HUES64 (cell line): Measurements from ENCODE around the gene BLVRB.
"Not testable (repeated sequence)": the region's sequence is repeated elsewhere in the genome, so short reads cannot be mapped to it uniquely, and the experiment has no call there.

ENCODE experiments used
- H3K27ac ChIP-seq: 2 replicates; pipeline ENCODE4 v1.7.0; 2013; ENCODE audit warnings: low read depth, low read length, inconsistent platforms
- H3K27me3 ChIP-seq: 2 replicates; pipeline ENCODE4 v1.6.1; 2013; ENCODE audit warnings: mild to moderate bottlenecking, low read length; ENCODE audit not compliant: insufficient read depth
- H3K36me3 ChIP-seq: 2 replicates; pipeline ENCODE4 v1.6.1; 2013; ENCODE audit warnings: mild to moderate bottlenecking, low read length; ENCODE audit not compliant: insufficient read depth
- H3K4me1 ChIP-seq: 2 replicates; pipeline ENCODE4 v1.6.1; 2013; ENCODE audit warnings: mild to moderate bottlenecking, low read length, moderate library complexity; ENCODE audit not compliant: insufficient read depth
- H3K4me3 ChIP-seq: 2 replicates; pipeline ENCODE4 v1.5.1; 2013; ENCODE audit warnings: mild to moderate bottlenecking, low read length, moderate library complexity
- H3K9ac ChIP-seq: 2 replicates; pipeline ENCODE4 v1.6.1; 2013; ENCODE audit warnings: mild to moderate bottlenecking, low read depth, low read length
- H3K9me3 ChIP-seq: 2 replicates; pipeline ENCODE4 v1.6.1; 2013; ENCODE audit warnings: low read depth, low read length; ENCODE audit not compliant: insufficient read depth
- whole genome bisulfite sequencing: fragments of 150-250, 120-280 bp; methylation state at CpG from one replicate; pipeline ENCODE4 v1.1.7; 2013; ENCODE audit warnings: missing lambda C conversion rate; 5-methylcytosine and 5-hydroxymethylcytosine counted together

BLVRB gene

GRCh38 chr19:40463587-40464037, 1.9 kb downstream of the BLVRB start:
- not testable (repeated sequence) for H3K9me3 ChIP-seq, H3K9ac ChIP-seq, H3K4me1 ChIP-seq, H3K4me3 ChIP-seq, H3K27ac ChIP-seq, H3K36me3 ChIP-seq
- 88% methylated on average over 12 of the region's 12 CpGs for WGBS
- H3K27me3 ChIP-seq, result peaks cover 34% of the 10 kb centered on the region

GRCh38 chr19:40461669-40462221, 3.8 kb downstream of the BLVRB start:
- no peaks in the 10 kb centered on the region for H3K9me3 ChIP-seq
- H3K9ac ChIP-seq, result no peak overlapping the region
- H3K27ac ChIP-seq, result no peak overlapping the region
- H3K4me3 ChIP-seq, result no peak overlapping the region
- H3K36me3 ChIP-seq, result no peaks in the 10 kb centered on the region
- H3K27me3 ChIP-seq, result peaks cover 16% of the 10 kb centered on the region
- 82% methylated on average over 7 of the region's 7 CpGs for WGBS
- H3K4me1 ChIP-seq, result peaks cover 6% of the 10 kb centered on the region; the same call in 1 of the 2 replicates

GRCh38 chr19:40460185-40460584, 5.4 kb downstream of the BLVRB start:
- no peaks in the 10 kb centered on the region for H3K9me3 ChIP-seq
- H3K27me3 ChIP-seq, result peaks cover 7% of the 10 kb centered on the region; the same call in 1 of the 2 replicates
- 96% methylated on average over 3 of the region's 3 CpGs for WGBS
- peaks cover 6% of the 10 kb centered on the region; the same call in 1 of the 2 replicates for H3K4me1 ChIP-seq
- no peak overlapping the region for H3K9ac ChIP-seq
- no peak overlapping the region for H3K27ac ChIP-seq
- H3K4me3 ChIP-seq, result no peak overlapping the region
- H3K36me3 ChIP-seq, result 0 out of 2 replicates have a peak, but pooled peaks cover 4% of the 10 kb centered on the region

GRCh38 chr19:40458597-40458974, 7.0 kb downstream of the BLVRB start:
- H3K4me1 ChIP-seq, result no peaks in the 10 kb centered on the region
- H3K27ac ChIP-seq, result no peak overlapping the region
- H3K36me3 ChIP-seq, result 0 out of 2 replicates have a peak, but pooled peaks cover 4% of the 10 kb centered on the region
- WGBS, result 95% methylated on average over 3 of the region's 3 CpGs
- H3K27me3 ChIP-seq, result no peaks in the 10 kb centered on the region
- no peaks in the 10 kb centered on the region for H3K9me3 ChIP-seq
- H3K9ac ChIP-seq, result no peak overlapping the region
- H3K4me3 ChIP-seq, result no peak overlapping the region

GRCh38 chr19:40457953-40458596, 7.5 kb downstream of the BLVRB start:
- Histone ChIP-seq H3K9ac (no peak overlapping the region), H3K4me3 (no peak overlapping the region), H3K27ac (no peak overlapping the region), H3K4me1 (no peaks in the 10 kb centered on the region), H3K27me3 (no peaks in the 10 kb centered on the region), H3K9me3 (no peaks in the 10 kb centered on the region), H3K36me3 (0 out of 2 replicates have a peak, but pooled peaks cover 4% of the 10 kb centered on the region)
- 93% methylated on average over 27 of the region's 27 CpGs for WGBS

GRCh38 chr19:40457048-40457447, 8.5 kb downstream of the BLVRB start:
- no peak overlapping the region for H3K27ac ChIP-seq
- 95% methylated on average over 5 of the region's 5 CpGs for WGBS
- H3K4me1 ChIP-seq, result no peaks in the 10 kb centered on the region
- 0 out of 2 replicates have a peak, but pooled peaks cover 4% of the 10 kb centered on the region for H3K36me3 ChIP-seq
- no peaks in the 10 kb centered on the region for H3K9me3 ChIP-seq
- no peak overlapping the region for H3K9ac ChIP-seq
- H3K27me3 ChIP-seq, result no peaks in the 10 kb centered on the region
- no peak overlapping the region for H3K4me3 ChIP-seq

GRCh38 chr19:40453943-40454342, 11.6 kb downstream of the BLVRB start:
- not testable (repeated sequence) for H3K27ac ChIP-seq, H3K9ac ChIP-seq, H3K4me3 ChIP-seq, H3K9me3 ChIP-seq, H3K27me3 ChIP-seq, H3K4me1 ChIP-seq, H3K36me3 ChIP-seq
- WGBS, result 92% methylated on average over 6 of the region's 6 CpGs

GRCh38 chr19:40453151-40453735, 12.3 kb downstream of the BLVRB start:
- Histone ChIP-seq H3K36me3 (peaks cover 6% of the 10 kb centered on the region; the same call in 1 of the 2 replicates), H3K9ac (no peak overlapping the region), H3K27ac (no peak overlapping the region), H3K9me3 (no peaks in the 10 kb centered on the region), H3K4me3 (no peak overlapping the region), H3K4me1 (no peaks in the 10 kb centered on the region; the same call in 1 of the 2 replicates), H3K27me3 (no peaks in the 10 kb centered on the region)
- 93% methylated on average over 5 of the region's 5 CpGs for WGBS

GRCh38 chr19:40452016-40452415, 13.5 kb downstream of the BLVRB start:
- H3K9me3 ChIP-seq, result no peaks in the 10 kb centered on the region
- no peaks in the 10 kb centered on the region for H3K27me3 ChIP-seq
- no peak overlapping the region for H3K27ac ChIP-seq
- H3K4me1 ChIP-seq, result no peaks in the 10 kb centered on the region; the same call in 1 of the 2 replicates
- WGBS, result 83% methylated on average over 5 of the region's 5 CpGs
- no peak overlapping the region for H3K4me3 ChIP-seq
- peaks cover 6% of the 10 kb centered on the region; the same call in 1 of the 2 replicates for H3K36me3 ChIP-seq
- H3K9ac ChIP-seq, result no peak overlapping the region

GRCh38 chr19:40450664-40451063, 14.9 kb downstream of the BLVRB start:
- no peaks in the 10 kb centered on the region for H3K9me3 ChIP-seq
- no peak overlapping the region for H3K27ac ChIP-seq
- no peaks in the 10 kb centered on the region for H3K27me3 ChIP-seq
- H3K36me3 ChIP-seq, result peaks cover 6% of the 10 kb centered on the region; the same call in 1 of the 2 replicates
- WGBS, result 86% methylated on average over 2 of the region's 4 CpGs
- H3K9ac ChIP-seq, result no peak overlapping the region
- peaks cover 7% of the 10 kb centered on the region for H3K4me1 ChIP-seq
- no peak overlapping the region for H3K4me3 ChIP-seq

GRCh38 chr19:40449506-40449905, 16.0 kb downstream of the BLVRB start:
- Histone ChIP-seq H3K4me3 (no peak overlapping the region), H3K36me3 (peaks cover 3% of the 10 kb centered on the region; the same call in 1 of the 2 replicates), H3K9me3 (no peaks in the 10 kb centered on the region), H3K27me3 (no peaks in the 10 kb centered on the region), H3K4me1 (peaks cover 13% of the 10 kb centered on the region), H3K9ac (no peak overlapping the region), H3K27ac (no peak overlapping the region)
- WGBS, result 94% methylated on average over 3 of the region's 4 CpGs
